Gastroesophageal sphincter (tissue), 4 donors: ENCODE data around the gene GUSB. TPM values are rescaled to one million over a fixed set of nuclear protein-coding genes. Genes with fewer than 3 reads are reported as not detected.
"Not testable (repeated sequence)": the region's sequence is repeated elsewhere in the genome, so short reads cannot be mapped to it uniquely, and the experiment has no call there.

Experiments used
- ATAC-seq: fragments of 150-250 bp; one replicate; pipeline ENCODE4 v1.9.1; 2016; ENCODE audit warnings: mild to moderate bottlenecking, moderate library complexity
- H3K27ac ChIP-seq, 4 donors: fragments of 200-600 bp; sonication (generic) in 3 of 4; 1 replicate in 3 of 4; 2 replicates in 1 of 4; pipeline ENCODE4 v1.5.1; 2016 to 2019
- H3K27me3 ChIP-seq: fragments of 200-600 bp; sonication (generic); one replicate; pipeline ENCODE4 v1.5.1; 2019
- H3K36me3 ChIP-seq, 2 donors: fragments of 200-600 bp; sonication (generic); one replicate each; pipeline ENCODE4 v1.5.1; 2019; ENCODE audit warnings: control low read depth in 1 of 2
- H3K4me1 ChIP-seq, 3 donors: fragments of 200-600 bp; sonication (generic); 1 replicate in 2 of 3; 2 replicates in 1 of 3; pipeline ENCODE4 v1.5.1; 2016 to 2019; ENCODE audit warnings: control low read depth in 2 of 3
- H3K4me3 ChIP-seq, 2 donors: fragments of 200-600 bp; sonication (generic); one replicate each; pipeline ENCODE4 v1.5.1; 2019; ENCODE audit warnings: mild to moderate bottlenecking in 1 of 2, moderate library complexity in 1 of 2
- H3K9me3 ChIP-seq, 3 donors: fragments of 200-600 bp; sonication (generic); one replicate each; pipeline ENCODE4 v1.5.1; 2017 to 2019; ENCODE audit warnings: control low read depth in 2 of 3
- EP300 ChIP-seq: sonication (generic); formaldehyde crosslinking; IDR thresholded peaks from one replicate; pipeline ENCODE4 v1.6.1; 2017; ENCODE audit warnings: antibody characterized with exemption, mild to moderate bottlenecking
- POLR2A ChIP-seq, 2 donors: fragments of 450-650 bp; IDR thresholded peaks; one replicate each; pipeline ENCODE4 v1.6.1; 2017; ENCODE audit warnings: antibody characterized with exemption in 2 of 2, mild to moderate bottlenecking in 2 of 2, moderate library complexity in 1 of 2
- POLR2AphosphoS5 ChIP-seq: sonication (generic); formaldehyde crosslinking; IDR thresholded peaks from one replicate; pipeline ENCODE4 v1.6.1; 2017; ENCODE audit warnings: antibody characterized with exemption
- WGBS, 2 donors: methylation state at CpG; one replicate each; pipeline ENCODE4 v1.1.5; 2018; ENCODE audit warnings: low coverage in 1 of 2; 5-methylcytosine and 5-hydroxymethylcytosine counted together
- total RNA-seq, 4 donors: library from RNA; depleted of rRNA; stranded (reverse); fragments of >200 nt; gene quantifications; one replicate each; pipeline ENCODE4 v1.1.0, GENCODE V29; 2016
- TF ChIP-seq, protein P1 (sequence below), 4 experiments: fragments of 200-600 bp in 2 of 4; fragments of 450-650 bp in 2 of 4; sonication (generic) in 1 of 4; IDR thresholded peaks; one replicate each; pipeline ENCODE4 v1.5.1; 2017 to 2019; ENCODE audit warnings: antibody characterized with exemption in 4 of 4, mild to moderate bottlenecking in 2 of 4, moderate library complexity in 2 of 4

GUSB gene
- 10 to 100 TPM; 14.8 to 17.1 (median 15.9) TPM for total RNA-seq

DNA sequence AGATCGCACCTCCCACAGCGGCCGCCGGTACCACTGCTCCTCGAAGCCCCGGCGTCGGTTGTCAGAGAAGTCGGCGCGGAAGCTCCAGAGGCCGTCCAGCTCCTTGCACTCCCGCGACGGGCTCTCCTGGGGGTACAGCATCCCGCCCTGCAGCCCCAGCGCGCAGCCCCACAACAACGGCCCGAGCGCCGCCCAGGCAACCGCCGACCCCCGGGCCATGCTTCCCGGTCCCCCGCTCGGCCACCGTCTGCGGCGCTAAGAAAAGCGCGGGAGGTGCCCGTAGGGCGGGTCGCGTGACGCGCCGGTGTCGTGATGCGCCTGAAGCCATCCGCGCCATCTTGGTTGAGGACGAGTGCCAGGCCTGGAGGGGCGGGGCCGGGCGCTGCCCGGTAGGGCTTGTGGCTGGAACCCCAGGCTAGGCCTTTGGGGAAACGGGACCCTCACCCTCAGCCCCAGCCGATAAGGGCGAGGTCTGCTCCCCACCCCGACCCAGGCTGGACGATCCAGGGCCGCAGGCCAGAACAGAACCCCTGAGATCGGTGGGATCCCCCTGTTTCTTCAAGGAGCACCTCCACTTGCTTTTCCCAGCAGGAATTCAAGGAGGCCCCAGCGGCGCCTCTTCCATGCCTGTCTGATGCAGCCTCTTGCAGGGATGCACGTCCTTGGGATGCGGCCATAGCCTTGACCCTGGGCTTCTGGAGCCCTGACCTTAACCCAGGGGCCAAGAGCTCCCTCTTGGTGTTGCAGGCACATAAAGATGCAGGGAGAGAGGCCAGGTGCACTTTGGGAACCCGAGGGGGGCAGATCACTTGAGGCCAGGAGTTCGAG is at the start of gene GUSB:
GUSB (minus strand) TSS at position 249 of the 828 bp plus-strand sequence; CDS start at position 219, 30 bp downstream.
- no peaks in the 10 kb centered on the region for H3K9me3 ChIP-seq
- H3K36me3 ChIP-seq: peaks cover 0 to 34% of the 10 kb centered on the region in 2 donors
- peak; percentile 97 for ATAC-seq
- no peaks in the 10 kb centered on the region for H3K27me3 ChIP-seq
- TF ChIP-seq, protein P1, sequence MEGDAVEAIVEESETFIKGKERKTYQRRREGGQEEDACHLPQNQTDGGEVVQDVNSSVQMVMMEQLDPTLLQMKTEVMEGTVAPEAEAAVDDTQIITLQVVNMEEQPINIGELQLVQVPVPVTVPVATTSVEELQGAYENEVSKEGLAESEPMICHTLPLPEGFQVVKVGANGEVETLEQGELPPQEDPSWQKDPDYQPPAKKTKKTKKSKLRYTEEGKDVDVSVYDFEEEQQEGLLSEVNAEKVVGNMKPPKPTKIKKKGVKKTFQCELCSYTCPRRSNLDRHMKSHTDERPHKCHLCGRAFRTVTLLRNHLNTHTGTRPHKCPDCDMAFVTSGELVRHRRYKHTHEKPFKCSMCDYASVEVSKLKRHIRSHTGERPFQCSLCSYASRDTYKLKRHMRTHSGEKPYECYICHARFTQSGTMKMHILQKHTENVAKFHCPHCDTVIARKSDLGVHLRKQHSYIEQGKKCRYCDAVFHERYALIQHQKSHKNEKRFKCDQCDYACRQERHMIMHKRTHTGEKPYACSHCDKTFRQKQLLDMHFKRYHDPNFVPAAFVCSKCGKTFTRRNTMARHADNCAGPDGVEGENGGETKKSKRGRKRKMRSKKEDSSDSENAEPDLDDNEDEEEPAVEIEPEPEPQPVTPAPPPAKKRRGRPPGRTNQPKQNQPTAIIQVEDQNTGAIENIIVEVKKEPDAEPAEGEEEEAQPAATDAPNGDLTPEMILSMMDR (IDR thresholded peaks at IDR 0.05): peak in 2 of 4 experiments; percentile 9 to 19
- TF ChIP-seq POLR2A (IDR thresholded peaks at IDR 0.05) (peak; percentile 72 to 74), EP300 (no peak), POLR2AphosphoS5 (peak; percentile 88)
- H3K27ac ChIP-seq: peak within 1 kb of the TSS; percentile 35 to 89 (median 84)
- WGBS, 2 donors: 0% methylated on average over 3 of the region's 62 CpGs; no CpG with 5 or more reads in 1 of the 2 donors
- peak within 1 kb of the TSS; percentile 69 to 94 for H3K4me3 ChIP-seq
- H3K4me1 ChIP-seq: peaks cover 0 to 27% (median 13%) of the 10 kb centered on the region in 3 donors

DNA sequence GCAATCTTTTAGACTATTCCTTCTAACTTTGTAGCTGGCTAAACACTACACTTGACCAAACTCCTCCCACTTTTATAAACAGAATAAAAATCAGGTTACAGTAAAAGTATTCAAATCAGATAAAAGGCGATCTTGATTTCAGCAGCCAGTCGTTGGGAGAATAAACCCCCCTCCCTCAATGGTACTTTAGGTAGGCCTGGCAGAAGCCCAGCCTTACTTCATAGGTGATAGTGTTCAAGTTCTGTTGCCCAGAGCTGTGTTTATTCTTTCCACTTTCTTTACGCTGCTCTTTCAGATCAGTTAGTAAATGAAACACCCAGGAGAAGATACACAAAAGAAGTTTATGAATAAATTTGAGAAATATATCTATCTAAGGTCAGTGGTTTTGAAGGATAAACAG is 46.3 kb upstream of the GUSB start:
- not testable (repeated sequence) for H3K4me1 ChIP-seq, H3K4me3 ChIP-seq, ATAC-seq, H3K27me3 ChIP-seq, H3K9me3 ChIP-seq, H3K27ac ChIP-seq, H3K36me3 ChIP-seq
- WGBS, 2 donors: 34 to 43% methylated on average over 3 of the region's 3 CpGs

DNA sequence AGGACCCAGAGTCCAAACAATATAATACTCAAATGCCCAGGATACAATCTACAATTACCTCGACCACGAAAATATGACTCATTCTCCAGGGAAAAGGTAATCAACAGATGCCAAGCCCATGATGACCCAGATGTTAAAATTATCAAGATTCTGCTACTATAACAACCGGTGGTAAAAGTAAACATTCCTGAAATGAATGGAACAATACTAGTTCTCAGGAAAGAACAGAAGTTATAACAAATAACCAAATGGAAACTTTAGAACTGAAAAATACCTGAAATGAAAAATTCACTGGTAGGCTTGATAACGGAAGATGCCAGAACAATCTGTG is 34.1 kb upstream of the GUSB start:
- Histone ChIP-seq H3K36me3 (no peaks in the 10 kb centered on the region), H3K27ac (no peak overlapping the region), H3K27me3 (no peaks in the 10 kb centered on the region), H3K9me3 (no peaks in the 10 kb centered on the region), H3K4me1 (no peaks in the 10 kb centered on the region), H3K4me3 (no peak overlapping the region)
- TF ChIP-seq, protein P1 (IDR thresholded peaks at IDR 0.05): no peak
- TF ChIP-seq EP300 (no peak), POLR2A (IDR thresholded peaks at IDR 0.05) (no peak), POLR2AphosphoS5 (no peak)
- ATAC-seq: no peak
- 35 to 41% methylated on average over 2 to 4 of the region's 4 CpGs for WGBS, 2 donors

DNA sequence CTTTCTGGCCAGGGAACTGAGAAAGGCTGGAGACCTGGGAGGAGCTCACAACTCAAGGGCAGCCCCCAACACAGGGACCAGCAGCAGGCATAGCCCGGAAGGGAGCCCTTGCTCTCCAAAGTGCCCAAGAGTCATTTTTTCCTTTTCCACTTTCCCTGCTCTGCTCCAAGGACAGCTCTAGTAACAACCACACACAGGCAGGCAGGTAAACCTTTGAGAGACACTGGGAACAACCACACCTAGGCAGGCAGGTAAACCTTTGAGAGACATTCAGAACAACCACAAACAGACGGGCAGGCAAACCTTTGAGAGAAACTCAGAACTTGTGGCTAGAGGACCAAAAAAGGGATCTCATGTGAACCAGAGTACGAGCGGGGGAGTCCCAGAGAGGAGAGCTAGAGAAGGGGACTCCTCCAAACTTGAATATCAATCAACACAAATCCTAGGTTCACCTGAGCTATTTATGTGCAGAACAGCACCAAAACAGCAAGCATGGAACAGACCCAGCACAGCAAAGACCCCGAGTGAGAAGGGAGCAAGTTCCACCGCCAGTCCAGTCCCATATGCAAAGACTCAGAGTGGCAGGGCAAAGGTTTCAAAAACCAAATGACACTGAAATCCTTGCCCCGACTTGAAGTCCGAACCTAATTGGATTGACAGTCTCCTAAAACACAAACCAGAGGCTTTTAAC is 33.6 kb upstream of the GUSB start:
- no peaks in the 10 kb centered on the region for H3K9me3 ChIP-seq
- H3K4me1 ChIP-seq: no peaks in the 10 kb centered on the region
- H3K27ac ChIP-seq: no peak overlapping the region
- H3K4me3 ChIP-seq: no peak overlapping the region
- TF ChIP-seq, protein P1 (IDR thresholded peaks at IDR 0.05): no peak
- TF ChIP-seq EP300: no peak
- no peak for TF ChIP-seq POLR2AphosphoS5
- TF ChIP-seq POLR2A (IDR thresholded peaks at IDR 0.05): no peak
- 71% methylated on average over 7 of the region's 8 CpGs; no CpG with 5 or more reads in 1 of the 2 donors for WGBS, 2 donors
- no peaks in the 10 kb centered on the region for H3K36me3 ChIP-seq
- no peak for ATAC-seq
- no peaks in the 10 kb centered on the region for H3K27me3 ChIP-seq

DNA sequence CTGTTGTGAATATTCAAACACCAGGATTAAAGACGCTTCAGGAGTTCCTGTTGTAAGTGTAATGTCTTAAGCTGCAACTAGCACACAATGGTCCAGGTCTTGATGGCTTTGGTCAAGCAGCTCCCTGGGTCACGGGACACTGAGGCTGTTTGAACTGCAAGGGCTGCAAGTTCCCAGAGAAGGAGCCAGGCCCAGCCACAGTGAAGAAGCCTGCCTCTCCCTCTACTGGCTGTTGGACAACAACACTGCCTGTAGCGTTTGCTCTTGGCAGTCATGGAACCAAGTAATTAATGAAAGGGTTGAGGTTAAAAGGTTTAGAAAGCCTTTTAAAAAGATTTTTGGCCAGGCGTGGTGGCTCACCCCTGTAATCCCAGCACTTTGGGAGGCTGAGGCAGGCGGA is 31.9 kb upstream of the GUSB start:
- Histone ChIP-seq H3K4me3 (no peak overlapping the region), H3K9me3 (no peaks in the 10 kb centered on the region), H3K27me3 (no peaks in the 10 kb centered on the region), H3K36me3 (no peaks in the 10 kb centered on the region), H3K27ac (no peak overlapping the region), H3K4me1 (no peaks in the 10 kb centered on the region)
- 42 to 53% methylated on average over 3 to 4 of the region's 5 CpGs for WGBS, 2 donors
- no peak for ATAC-seq
- TF ChIP-seq POLR2A (IDR thresholded peaks at IDR 0.05): no peak
- TF ChIP-seq, protein P1 (IDR thresholded peaks at IDR 0.05): peak in 2 of 4 experiments; percentile 20 to 39
- TF ChIP-seq EP300: no peak
- TF ChIP-seq POLR2AphosphoS5: no peak
